Measurements from ENCODE around the gene MINDY2. TPM values are rescaled to one million over a fixed set of nuclear protein-coding genes. Genes with fewer than 3 reads are reported as not detected.

Gene MINDY2
- total and polyA plus RNA-seq, 2 donors = 5.1 to 8.9 TPM

DNA sequence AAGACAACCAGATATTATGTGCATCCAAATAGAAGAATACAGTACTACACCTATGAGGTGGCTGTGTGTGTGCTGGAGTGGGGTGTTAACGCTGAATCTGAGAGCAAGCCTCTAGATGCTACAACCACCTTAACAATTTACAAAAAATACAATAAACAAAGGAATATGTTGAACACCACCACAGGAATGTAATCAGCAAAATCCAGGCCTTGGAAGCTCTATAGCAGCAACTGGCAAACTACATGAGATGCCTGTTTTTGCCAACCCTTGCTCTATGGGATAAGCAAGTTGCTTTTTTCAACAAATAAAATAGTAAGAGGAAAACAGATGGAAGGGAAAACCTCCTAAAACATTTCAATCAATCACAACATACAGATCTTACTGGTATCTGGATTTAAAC lies 138.5 kb downstream of the MINDY2 start:
- H3K4me3 ChIP-seq (ENCODE audit: low read length in 2 of 2) = no peak overlapping the region
- 100% methylated on average over 1 of the region's 1 CpG for WGBS
- no peak overlapping the region for H3K27ac ChIP-seq (ENCODE audit: low read depth in 1 of 2, low read length in 1 of 2)
- DNase-seq (ENCODE audit: low read depth in 6 of 9, low spot score in 9 of 9) = no peak
- no peaks in the 10 kb centered on the region for H3K27me3 ChIP-seq (ENCODE audit: control insufficient read depth in 2 of 2, insufficient read depth in 1 of 2, low read length in 1 of 2)
- no peaks in the 10 kb centered on the region for H3K4me1 ChIP-seq (ENCODE audit: control insufficient read depth in 2 of 2, insufficient read depth in 2 of 2, low read length in 2 of 2)
- peaks cover 5 to 54% of the 10 kb centered on the region in 2 donors for H3K36me3 ChIP-seq (ENCODE audit: control insufficient read depth in 2 of 2, insufficient read depth in 2 of 2, low read length in 1 of 2)
- H3K9me3 ChIP-seq (ENCODE audit: control insufficient read depth in 2 of 2, insufficient read depth in 1 of 2, low read length in 1 of 2) = no peaks in the 10 kb centered on the region

DNA sequence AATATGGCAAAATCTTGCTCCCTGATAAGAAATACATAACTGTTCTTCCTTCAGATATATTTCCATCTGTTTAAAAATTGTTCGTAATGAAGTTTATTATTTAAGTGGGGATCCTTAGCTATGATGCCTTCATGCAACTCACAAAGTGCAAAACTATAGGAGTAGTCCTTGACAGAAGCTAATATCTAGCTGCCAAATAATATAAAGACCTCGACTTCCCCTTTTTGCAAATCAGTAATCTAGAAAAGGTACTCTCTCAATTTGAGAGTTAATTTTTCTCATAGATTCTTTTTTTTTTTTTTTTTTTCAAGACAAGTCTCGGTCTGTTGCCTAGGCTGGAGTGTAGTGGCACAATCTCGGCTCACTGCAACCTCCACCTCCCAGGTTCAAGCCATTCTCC lies 139.4 kb downstream of the MINDY2 start:
- 98% methylated on average over 4 of the region's 4 CpGs for WGBS
- Histone ChIP-seq H3K4me1 (ENCODE audit: control insufficient read depth in 2 of 2, insufficient read depth in 2 of 2, low read length in 2 of 2) (no peaks in the 10 kb centered on the region), H3K27ac (ENCODE audit: low read depth in 1 of 2, low read length in 1 of 2) (no peak overlapping the region), H3K36me3 (ENCODE audit: control insufficient read depth in 2 of 2, insufficient read depth in 2 of 2, low read length in 1 of 2) (peaks cover 7 to 48% of the 10 kb centered on the region in 2 donors), H3K9me3 (ENCODE audit: control insufficient read depth in 2 of 2, insufficient read depth in 1 of 2, low read length in 1 of 2) (no peaks in the 10 kb centered on the region), H3K27me3 (ENCODE audit: control insufficient read depth in 2 of 2, insufficient read depth in 1 of 2, low read length in 1 of 2) (no peaks in the 10 kb centered on the region), H3K4me3 (ENCODE audit: low read length in 2 of 2) (no peak overlapping the region)
- DNase-seq (ENCODE audit: low read depth in 6 of 9, low spot score in 9 of 9) = no peak

Other genes starting within 250 kb of the MINDY2 start
- 143 TPM for gene ADAM10, start 21.6 kb upstream of the MINDY2 start, total RNA-seq
- 31.4 TPM for gene ADAM10, start 21.6 kb upstream of the MINDY2 start, polyA plus RNA-seq
- 107 TPM for gene SLTM, start 162.4 kb downstream of the MINDY2 start, total RNA-seq
- gene SLTM, start 162.4 kb downstream of the MINDY2 start, polyA plus RNA-seq = 104 TPM
- gene RNF111, start 216.4 kb downstream of the MINDY2 start, total RNA-seq = 8.0 TPM
- 18.3 TPM for gene RNF111, start 216.4 kb downstream of the MINDY2 start, polyA plus RNA-seq